ENCODE results near the gene BMERB1. TPM values are rescaled to one million over a fixed set of nuclear protein-coding genes. Genes with fewer than 3 reads are reported as not detected.

BMERB1 gene
- total and polyA plus RNA-seq, 9 of the 15 experiments (the other 6 are each of a cell fraction or from before 2014, with no cell fraction given): 0.29 to 2.9 (median 0.94) TPM

DNA sequence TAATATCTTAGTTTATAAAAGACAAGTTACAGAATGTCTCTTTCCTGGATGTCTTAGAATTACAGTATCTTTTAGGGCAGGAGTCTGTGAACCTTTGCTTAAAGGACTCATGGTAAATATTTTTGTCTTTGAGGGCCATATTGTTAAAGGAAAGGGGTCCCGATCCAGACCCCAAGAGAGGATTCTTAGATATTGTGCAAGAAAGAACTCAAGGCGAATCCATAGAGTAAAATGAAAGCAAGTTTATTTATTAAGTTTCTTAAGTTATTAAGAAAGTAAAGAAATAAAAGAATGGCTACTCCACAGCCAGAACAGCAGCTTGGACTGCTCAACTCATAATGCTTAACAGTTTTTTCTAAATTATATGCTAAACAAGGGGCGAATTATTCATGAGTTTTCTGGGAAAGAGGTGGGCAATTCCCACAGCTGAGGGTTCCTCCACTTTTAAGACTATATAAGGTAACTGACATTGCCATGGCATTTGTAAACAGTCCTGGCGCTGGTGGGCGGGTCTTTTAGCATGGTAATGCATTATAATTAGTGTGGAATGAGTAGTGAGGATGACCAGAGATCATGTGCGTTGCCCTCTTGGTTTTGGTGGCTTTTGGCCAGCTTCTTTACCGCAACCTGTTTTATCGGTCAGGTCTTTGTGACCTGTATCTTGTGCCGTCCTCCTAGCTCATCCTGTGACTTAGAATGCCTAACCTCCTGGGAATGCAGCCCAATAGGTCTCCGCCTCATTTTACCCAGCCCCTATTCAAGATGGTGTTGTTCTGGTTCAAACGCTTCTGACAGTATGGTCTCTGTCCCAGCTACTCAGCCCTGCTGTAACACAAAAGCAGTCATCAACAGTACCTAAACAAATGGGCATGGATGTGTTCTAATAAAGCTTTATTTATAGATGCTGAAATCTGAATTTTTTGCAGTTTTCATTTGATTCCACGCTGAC lies 53.2 kb downstream of the BMERB1 start (continued):
- TF ChIP-seq, protein P1, sequence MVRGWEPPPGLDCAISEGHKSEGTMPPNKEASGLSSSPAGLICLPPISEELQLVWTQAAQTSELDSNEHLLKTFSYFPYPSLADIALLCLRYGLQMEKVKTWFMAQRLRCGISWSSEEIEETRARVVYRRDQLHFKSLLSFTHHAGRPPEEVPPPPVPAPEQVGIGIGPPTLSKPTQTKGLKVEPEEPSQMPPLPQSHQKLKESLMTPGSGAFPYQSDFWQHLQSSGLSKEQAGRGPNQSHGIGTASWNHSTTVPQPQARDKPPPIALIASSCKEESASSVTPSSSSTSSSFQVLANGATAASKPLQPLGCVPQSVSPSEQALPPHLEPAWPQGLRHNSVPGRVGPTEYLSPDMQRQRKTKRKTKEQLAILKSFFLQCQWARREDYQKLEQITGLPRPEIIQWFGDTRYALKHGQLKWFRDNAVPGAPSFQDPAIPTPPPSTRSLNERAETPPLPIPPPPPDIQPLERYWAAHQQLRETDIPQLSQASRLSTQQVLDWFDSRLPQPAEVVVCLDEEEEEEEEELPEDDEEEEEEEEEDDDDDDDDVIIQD (CRISPR knock-in tag; IDR thresholded peaks at IDR 0.05): no peak
- TF ChIP-seq ZNF79 (CRISPR knock-in tag; IDR thresholded peaks at IDR 0.05; ENCODE audit: low read depth): peak; percentile 26; the same call in 1 of the 2 replicates
- TF ChIP-seq CC2D1A (IDR thresholded peaks at IDR 0.05): no peak
- no peak for TF ChIP-seq MAFF (IDR thresholded peaks at IDR 0.05; ENCODE audit: low read length)
- TF ChIP-seq, protein P2, sequence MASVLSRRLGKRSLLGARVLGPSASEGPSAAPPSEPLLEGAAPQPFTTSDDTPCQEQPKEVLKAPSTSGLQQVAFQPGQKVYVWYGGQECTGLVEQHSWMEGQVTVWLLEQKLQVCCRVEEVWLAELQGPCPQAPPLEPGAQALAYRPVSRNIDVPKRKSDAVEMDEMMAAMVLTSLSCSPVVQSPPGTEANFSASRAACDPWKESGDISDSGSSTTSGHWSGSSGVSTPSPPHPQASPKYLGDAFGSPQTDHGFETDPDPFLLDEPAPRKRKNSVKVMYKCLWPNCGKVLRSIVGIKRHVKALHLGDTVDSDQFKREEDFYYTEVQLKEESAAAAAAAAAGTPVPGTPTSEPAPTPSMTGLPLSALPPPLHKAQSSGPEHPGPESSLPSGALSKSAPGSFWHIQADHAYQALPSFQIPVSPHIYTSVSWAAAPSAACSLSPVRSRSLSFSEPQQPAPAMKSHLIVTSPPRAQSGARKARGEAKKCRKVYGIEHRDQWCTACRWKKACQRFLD (CRISPR knock-in tag; IDR thresholded peaks at IDR 0.05): peak; percentile 98
- no peak for TF ChIP-seq ZNF143 (CRISPR knock-in tag; IDR thresholded peaks at IDR 0.05)
- TF ChIP-seq ZC3H8 (IDR thresholded peaks at IDR 0.05): no peak
- TF ChIP-seq CEBPB (tag; IDR thresholded peaks at IDR 0.05): peak; percentile 53; the same call in 1 of the 2 replicates
- TF ChIP-seq, protein P3, sequence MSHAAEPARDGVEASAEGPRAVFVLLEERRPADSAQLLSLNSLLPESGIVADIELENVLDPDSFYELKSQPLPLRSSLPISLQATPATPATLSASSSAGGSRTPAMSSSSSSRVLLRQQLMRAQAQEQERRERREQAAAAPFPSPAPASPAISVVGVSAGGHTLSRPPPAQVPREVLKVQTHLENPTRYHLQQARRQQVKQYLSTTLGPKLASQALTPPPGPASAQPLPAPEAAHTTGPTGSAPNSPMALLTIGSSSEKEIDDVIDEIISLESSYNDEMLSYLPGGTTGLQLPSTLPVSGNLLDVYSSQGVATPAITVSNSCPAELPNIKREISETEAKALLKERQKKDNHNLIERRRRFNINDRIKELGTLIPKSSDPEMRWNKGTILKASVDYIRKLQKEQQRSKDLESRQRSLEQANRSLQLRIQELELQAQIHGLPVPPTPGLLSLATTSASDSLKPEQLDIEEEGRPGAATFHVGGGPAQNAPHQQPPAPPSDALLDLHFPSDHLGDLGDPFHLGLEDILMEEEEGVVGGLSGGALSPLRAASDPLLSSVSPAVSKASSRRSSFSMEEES (CRISPR knock-in tag; IDR thresholded peaks at IDR 0.05): no peak
- TF ChIP-seq, protein P4, sequence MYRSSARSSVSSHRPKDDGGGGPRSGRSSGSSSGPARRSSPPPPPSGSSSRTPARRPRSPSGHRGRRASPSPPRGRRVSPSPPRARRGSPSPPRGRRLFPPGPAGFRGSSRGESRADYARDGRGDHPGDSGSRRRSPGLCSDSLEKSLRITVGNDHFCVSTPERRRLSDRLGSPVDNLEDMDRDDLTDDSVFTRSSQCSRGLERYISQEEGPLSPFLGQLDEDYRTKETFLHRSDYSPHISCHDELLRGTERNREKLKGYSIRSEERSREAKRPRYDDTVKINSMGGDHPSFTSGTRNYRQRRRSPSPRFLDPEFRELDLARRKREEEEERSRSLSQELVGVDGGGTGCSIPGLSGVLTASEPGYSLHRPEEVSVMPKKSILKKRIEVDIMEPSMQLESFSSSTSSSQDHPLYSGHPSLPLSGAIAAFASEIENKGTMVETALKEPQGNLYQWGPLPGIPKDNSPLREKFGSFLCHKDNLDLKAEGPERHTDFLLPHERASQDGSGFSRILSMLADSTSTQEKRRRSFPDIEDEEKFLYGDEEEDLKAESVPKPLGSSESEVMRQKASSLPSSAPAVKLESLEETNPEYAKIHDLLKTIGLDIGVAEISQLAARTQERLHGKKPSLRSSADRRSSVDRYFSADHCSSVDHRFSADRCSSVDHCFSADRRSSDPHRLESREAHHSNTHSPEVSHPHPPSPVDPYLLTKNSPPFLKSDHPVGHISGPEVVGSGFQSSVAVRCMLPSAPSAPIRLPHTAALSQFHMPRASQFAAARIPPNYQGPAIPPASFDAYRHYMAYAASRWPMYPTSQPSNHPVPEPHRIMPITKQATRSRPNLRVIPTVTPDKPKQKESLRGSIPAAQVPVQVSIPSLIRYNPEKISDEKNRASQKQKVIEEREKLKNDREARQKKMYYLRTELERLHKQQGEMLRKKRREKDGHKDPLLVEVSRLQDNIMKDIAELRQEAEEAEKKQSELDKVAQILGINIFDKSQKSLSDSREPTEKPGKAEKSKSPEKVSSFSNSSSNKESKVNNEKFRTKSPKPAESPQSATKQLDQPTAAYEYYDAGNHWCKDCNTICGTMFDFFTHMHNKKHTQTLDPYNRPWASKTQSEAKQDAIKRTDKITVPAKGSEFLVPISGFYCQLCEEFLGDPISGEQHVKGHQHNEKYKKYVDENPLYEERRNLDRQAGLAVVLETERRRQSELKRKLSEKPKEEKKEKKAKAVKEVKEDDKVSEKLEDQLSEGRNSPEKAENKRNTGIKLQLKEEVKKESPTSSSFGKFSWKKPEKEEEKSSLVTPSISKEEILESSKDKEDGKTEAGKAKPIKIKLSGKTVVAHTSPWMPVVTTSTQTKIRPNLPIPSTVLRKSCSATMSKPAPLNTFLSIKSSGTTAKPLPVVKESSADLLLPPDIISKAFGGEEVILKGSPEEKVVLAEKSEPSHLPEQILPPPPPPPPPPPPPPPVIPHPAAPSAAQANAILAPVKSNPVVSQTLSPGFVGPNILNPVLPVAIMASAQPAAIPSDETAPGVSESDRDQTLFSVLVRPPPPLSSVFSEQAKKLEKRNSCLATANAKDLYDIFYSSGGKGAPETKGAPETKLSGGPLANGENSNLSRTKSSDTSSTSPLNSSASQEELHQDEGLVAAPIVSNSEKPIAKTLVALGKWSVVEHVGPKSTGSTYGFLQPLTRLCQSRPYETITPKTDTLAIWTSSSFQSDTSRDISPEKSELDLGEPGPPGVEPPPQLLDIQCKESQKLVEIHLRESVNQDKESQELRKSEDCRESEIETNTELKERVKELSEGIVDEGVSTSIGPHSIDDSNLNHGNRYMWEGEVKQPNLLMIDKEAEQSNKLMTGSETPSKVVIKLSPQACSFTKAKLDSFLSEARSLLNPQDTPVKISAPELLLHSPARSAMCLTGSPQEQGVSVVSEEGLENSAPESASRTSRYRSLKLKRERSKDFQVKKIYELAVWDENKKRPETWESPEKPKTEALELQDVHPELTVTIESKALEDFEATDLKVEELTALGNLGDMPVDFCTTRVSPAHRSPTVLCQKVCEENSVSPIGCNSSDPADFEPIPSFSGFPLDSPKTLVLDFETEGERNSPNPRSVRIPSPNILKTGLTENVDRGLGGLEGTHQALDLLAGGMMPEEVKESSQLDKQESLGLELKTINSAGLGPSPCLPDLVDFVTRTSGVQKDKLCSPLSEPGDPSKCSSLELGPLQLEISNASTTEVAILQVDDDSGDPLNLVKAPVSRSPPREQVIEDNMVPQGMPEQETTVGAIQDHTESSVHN (IDR thresholded peaks at IDR 0.05; ENCODE audit: borderline replicate concordance in 1 of 2, low read depth in 1 of 2): no peak
- no peak for TF ChIP-seq CEBPG (CRISPR knock-in tag; IDR thresholded peaks at IDR 0.05)
- peak; percentile 49 to 59; a peak in 2 of 4 replicates for TF ChIP-seq CEBPG (tag; conservative IDR thresholded peaks at IDR 0.05 in 1 of 2, IDR thresholded peaks at IDR 0.05 in 1 of 2)

All from K562 (cell line).